H1 (cell line): ENCODE data around the gene SCAMP4. TPM values are rescaled to one million over a fixed set of nuclear protein-coding genes. Genes with fewer than 3 reads are reported as not detected.

Experiments
- BACH1 ChIP-seq: IDR thresholded peaks from 2 replicates; pipeline ENCODE4 v1.6.1; 2012; ENCODE audit warnings: low read length, improper control_type of control experiment
- GABPA ChIP-seq: IDR thresholded peaks from 2 replicates; pipeline ENCODE4 v1.6.1; 2011; ENCODE audit warnings: mild to moderate bottlenecking, low read length, moderate library complexity, borderline replicate concordance; ENCODE audit not compliant: insufficient read depth
- NRF1 ChIP-seq: IDR thresholded peaks from 2 replicates; pipeline ENCODE4 v1.6.1; 2011; ENCODE audit warnings: mild to moderate bottlenecking, low read depth, low read length, improper control_type of control experiment
- RFX5 ChIP-seq: IDR thresholded peaks from 2 replicates; pipeline ENCODE4 v1.6.1; 2011; ENCODE audit warnings: low read depth, low read length, improper control_type of control experiment, borderline replicate concordance
- TEAD4 ChIP-seq: IDR thresholded peaks from 2 replicates; pipeline ENCODE4 v1.6.1; 2012; ENCODE audit warnings: low read depth, low read length, inconsistent platforms, mixed read lengths
- polyA plus RNA-seq, 7 experiments: library from polyadenylated mRNA; depleted of rRNA in 3 of 7; stranded (reverse) in 5 of 7; unstranded in 2 of 7; fragments of >200 nt in 5 of 7; fragments of 200-250 nt in 2 of 7; gene quantifications; 1 replicate in 5 of 7; 2 replicates in 1 of 7; 4 replicates in 1 of 7; pipeline versions ENCODE4 v1.2.1 to v1.2.3, GENCODE V29; 2011 to 2013; ENCODE audit warnings: missing spikeins in 2 of 7, mixed read lengths in 2 of 7
- total RNA-seq: library from RNA; stranded (reverse); fragmentation: NEBNext Ultra II Directional; extraction: Animal tissue kit (Norgen Biotek cat#: 25700); gene quantifications from 2 replicates; pipeline ENCODE4 v1.2.1, GENCODE V29; 2021

Gene SCAMP4
- total and polyA plus RNA-seq, 2 of the 8 experiments (the other 6 are each of a cell fraction or from before 2014, with no cell fraction given) = 17.1 to 61.4 TPM

GRCh38 chr19:1945899-1946298 lies 40.7 kb downstream of the SCAMP4 start (continued):
- no peak for TF ChIP-seq RFX5
- TF ChIP-seq BACH1 = 0 out of 2 replicates have a peak, but pooled peaks have one; percentile 17
- TF ChIP-seq NRF1 = no peak
- peak; percentile 82; the same call in 1 of the 2 replicates for TF ChIP-seq GABPA
- TF ChIP-seq TEAD4 = peak; percentile 61
